A375 (cell line): Measurements from ENCODE around the gene MED17. TPM values are rescaled to one million over a fixed set of nuclear protein-coding genes. Genes with fewer than 3 reads are reported as not detected.

Experiments
- small RNA-seq: library from RNA; depleted of rRNA; stranded (forward); fragments of <200 nt; gene quantifications from one replicate; pipeline ENCODE3, GENCODE V24; 2014
- total RNA-seq: library from RNA; depleted of rRNA; stranded (reverse); fragments of >200 nt; shearing (Covaris generic); gene quantifications from 2 replicates; pipeline ENCODE4 v1.2.3, GENCODE V29; 2014; rRNA removed

The MED17 gene, protein sequence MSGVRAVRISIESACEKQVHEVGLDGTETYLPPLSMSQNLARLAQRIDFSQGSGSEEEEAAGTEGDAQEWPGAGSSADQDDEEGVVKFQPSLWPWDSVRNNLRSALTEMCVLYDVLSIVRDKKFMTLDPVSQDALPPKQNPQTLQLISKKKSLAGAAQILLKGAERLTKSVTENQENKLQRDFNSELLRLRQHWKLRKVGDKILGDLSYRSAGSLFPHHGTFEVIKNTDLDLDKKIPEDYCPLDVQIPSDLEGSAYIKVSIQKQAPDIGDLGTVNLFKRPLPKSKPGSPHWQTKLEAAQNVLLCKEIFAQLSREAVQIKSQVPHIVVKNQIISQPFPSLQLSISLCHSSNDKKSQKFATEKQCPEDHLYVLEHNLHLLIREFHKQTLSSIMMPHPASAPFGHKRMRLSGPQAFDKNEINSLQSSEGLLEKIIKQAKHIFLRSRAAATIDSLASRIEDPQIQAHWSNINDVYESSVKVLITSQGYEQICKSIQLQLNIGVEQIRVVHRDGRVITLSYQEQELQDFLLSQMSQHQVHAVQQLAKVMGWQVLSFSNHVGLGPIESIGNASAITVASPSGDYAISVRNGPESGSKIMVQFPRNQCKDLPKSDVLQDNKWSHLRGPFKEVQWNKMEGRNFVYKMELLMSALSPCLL
- 42.4 and 46.8 TPM in 2 replicates for total RNA-seq

DNA sequence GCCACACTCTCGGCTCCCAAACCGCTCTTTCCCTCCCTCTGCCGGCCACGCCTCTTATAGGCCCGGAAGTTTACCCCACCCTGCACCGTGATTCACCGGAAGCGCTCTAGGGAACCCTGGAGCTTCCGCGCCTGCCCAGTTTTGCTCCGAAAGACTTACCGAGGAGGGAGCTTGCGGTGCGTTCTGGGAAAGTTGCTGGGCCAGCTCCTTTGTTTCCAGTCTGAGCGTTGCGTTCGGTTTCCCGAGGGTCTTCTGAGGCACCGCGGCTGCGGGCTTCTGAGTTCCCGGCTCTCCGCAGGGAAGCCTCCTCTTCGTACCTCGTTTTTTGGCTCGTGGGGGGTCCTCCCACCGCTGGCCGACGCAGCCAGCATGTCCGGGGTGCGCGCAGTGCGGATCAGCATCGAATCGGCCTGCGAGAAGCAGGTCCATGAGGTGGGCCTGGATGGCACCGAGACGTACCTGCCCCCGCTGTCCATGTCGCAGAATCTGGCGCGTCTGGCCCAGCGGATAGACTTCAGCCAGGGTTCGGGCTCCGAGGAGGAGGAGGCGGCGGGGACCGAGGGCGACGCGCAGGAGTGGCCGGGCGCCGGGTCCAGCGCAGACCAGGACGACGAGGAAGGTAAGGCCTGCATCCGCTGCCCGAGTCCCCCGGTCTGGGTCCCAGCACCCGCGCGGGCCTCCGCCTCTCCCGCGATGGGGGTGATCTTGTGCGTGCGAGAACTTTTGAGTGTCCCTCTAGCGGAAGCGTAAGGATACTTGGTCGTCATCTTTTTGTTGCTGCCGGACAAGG is at the start of gene MED17:
Gene MED17 (plus strand): TSS at position 138 of the 790 bp plus-strand sequence. CDS start 232 bp downstream, at position 370.

DNA sequence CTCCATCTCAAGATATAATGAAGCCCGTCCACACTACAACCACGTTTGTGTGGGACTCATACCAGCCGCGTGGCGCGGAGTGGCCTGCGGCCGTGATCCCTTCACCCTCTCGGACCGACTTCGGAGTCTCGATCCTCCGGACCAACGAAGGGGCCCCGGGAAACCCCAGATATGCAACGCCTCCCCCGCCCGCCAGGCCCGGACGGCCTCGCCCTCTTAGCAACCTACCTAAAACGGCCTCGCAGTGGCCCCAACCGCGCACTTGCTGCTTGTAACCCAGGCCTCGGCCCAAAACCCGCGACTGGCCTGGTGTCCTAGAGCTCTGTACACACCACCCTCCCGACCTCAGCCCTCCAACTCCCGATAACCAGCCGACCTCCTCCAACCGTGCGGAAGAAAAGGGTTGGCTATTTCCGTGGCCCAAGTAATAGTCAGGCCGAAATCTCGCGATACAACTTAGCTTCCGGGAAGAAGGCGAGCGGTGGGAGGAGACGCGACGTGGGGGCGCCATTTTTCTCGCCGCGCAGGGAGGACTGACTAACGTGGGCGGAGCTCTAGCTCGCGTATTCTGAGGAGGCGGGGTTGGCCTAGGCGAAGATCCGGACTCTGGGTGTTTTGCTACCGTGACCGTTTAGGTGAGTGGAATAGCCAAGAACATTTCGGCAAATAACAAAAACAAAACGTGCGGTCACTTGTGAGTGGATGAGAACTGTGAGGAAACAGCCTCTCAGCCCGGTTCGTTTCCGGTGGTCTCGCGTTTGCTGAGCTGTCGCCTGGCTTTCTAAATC is 42.8 kb upstream of the MED17 start, which contains the start of the genes C11orf54 and TAF1D:
Gene C11orf54 (plus strand): TSS at position 579 of the 788 bp plus-strand sequence. CDS start 5,722 bp downstream, outside the sequence.
Gene TAF1D (minus strand): TSS at position 402 of the 788 bp plus-strand sequence. CDS start 2,191 bp downstream, outside the sequence.

DNA sequence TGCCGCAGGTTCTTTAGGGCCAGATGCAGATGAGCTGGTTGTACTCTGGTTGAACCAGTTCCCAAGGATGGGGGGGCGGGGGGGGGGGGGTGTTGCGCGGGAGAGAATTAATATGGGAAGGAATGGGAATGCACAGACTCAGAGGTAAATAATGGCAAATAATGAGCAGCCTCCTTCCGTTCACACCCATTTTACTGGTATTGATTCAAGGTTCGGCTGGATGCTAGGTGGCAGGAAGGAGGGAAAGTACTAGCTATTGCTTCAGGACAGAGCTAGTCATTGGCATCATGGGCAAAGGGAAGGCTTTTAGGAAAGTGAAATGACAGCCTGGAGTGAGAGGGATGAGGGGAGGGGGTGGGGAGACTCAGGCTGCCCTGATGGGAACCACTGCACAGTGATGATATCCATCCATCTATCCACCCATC is 66.5 kb downstream of the MED17 start, which contains the start of gene VSTM5:
Gene VSTM5 (minus strand): TSS at position 25 of the 425 bp plus-strand sequence. CDS start 116 bp downstream, outside the sequence.

Small RNAs within 50 kb of the gene (small RNA-seq; reads per million reads assigned to genes)
- not detected for gene RF00019
- not detected for gene SNORA40

Other genes starting within 250 kb of the MED17 start
- gene SMCO4, start 240.9 kb upstream of the MED17 start, total RNA-seq: 10.5 and 14.6 TPM in 2 replicates
- 16.1 TPM in 2 replicates for gene CEP295, start 122.6 kb upstream of the MED17 start, total RNA-seq
- 178 and 214 TPM in 2 replicates for gene TAF1D, start 42.8 kb upstream of the MED17 start, total RNA-seq
- 12.8 and 18.4 TPM in 2 replicates for gene C11orf54, start 42.6 kb upstream of the MED17 start, total RNA-seq
- not detected in 2 replicates for gene VSTM5, start 66.3 kb downstream of the MED17 start, total RNA-seq
- gene HEPHL1, start 237.1 kb downstream of the MED17 start, total RNA-seq: not detected in 2 replicates